Endothelial cell of umbilical vein (primary cell): Measurements from ENCODE around the gene RNU7-1. TPM values are rescaled to one million over a fixed set of nuclear protein-coding genes. Genes with fewer than 3 reads are reported as not detected.

Experiments
- BruUV-seq: library from RNA; stranded (reverse); fragments of 400-500 nt; replicated peaks from 2 replicates; lab custom pipeline; 2021; lab: Mats Ljungman, UMichigan
- CTCF ChIA-PET: fragments of 300-600, 350-600 bp; sonication (Branson Sonifier 250); formaldehyde crosslinking; loops from one replicate; lab custom pipeline; 2021; ENCODE audit warnings: antibody characterized with exemption, inconsistent platforms; lab: Charles Lee
- POLR2A ChIA-PET: fragments of 300-600, 350-600 bp; sonication (Branson Sonifier 250); formaldehyde crosslinking; loops from one replicate; lab custom pipeline; 2021; ENCODE audit warnings: antibody characterized with exemption, inconsistent platforms; lab: Charles Lee
- DNase-seq: peaks from one replicate; pipeline ENCODE4 v3.0.0-alpha.2; 2011; ENCODE audit warnings: low read depth, low spot score
- FAIRE-seq: peaks from 2 replicates; lab custom pipeline; 2011; peaks lifted over from hg19 to GRCh38; lab: Jason Lieb, UNC
- H2AFZ ChIP-seq: 2 replicates; pipeline ENCODE4 v1.6.0; 2012; ENCODE audit warnings: low read depth, low read length, control low read depth, inconsistent platforms
- H3K27ac ChIP-seq: 2 replicates; pipeline ENCODE4 v1.5.1; 2011; ENCODE audit warnings: low read depth, mild to moderate bottlenecking, control low read depth, low read length, moderate library complexity; ENCODE audit not compliant: insufficient read depth
- H3K27me3 ChIP-seq, 2 experiments: 2 replicates each; pipeline versions ENCODE4 v1.6.0 to v1.6.1; 2011; ENCODE audit warnings: low read length in 2 of 2, mixed read lengths in 1 of 2; ENCODE audit not compliant: control insufficient read depth in 2 of 2, insufficient read depth in 2 of 2
- H3K36me3 ChIP-seq, 2 experiments: 2 replicates in 1 of 2; 3 replicates in 1 of 2; pipeline ENCODE4 v1.5.1; 2011; ENCODE audit warnings: low read length in 2 of 2, mild to moderate bottlenecking in 1 of 2, moderate library complexity in 1 of 2; ENCODE audit not compliant: control insufficient read depth in 2 of 2, insufficient read depth in 2 of 2; ENCODE audit errors: extremely low read depth in 1 of 2
- H3K4me1 ChIP-seq: 3 replicates; pipeline ENCODE4 v1.5.1; 2011; ENCODE audit warnings: mild to moderate bottlenecking, low read length; ENCODE audit not compliant: control insufficient read depth, insufficient read depth; ENCODE audit errors: extremely low read depth
- H3K4me2 ChIP-seq: 2 replicates; pipeline ENCODE4 v1.6.1; 2011; ENCODE audit warnings: low read length, control low read depth, mixed read lengths; ENCODE audit not compliant: insufficient read depth
- H3K4me3 ChIP-seq, 3 experiments: fragments of 200-600 bp in 1 of 3; sonication (generic), shearing (Covaris generic) in 1 of 3; replicated peaks in 1 of 3; 2 replicates each; pipeline ENCODE4 v1.5.1; 2011 to 2016; ENCODE audit warnings: control low read depth in 3 of 3, low read length in 3 of 3, mild to moderate bottlenecking in 2 of 3, inconsistent platforms in 1 of 3, low read depth in 1 of 3, moderate library complexity in 1 of 3; ENCODE audit not compliant: insufficient read depth in 1 of 3
- H3K79me2 ChIP-seq: 2 replicates; pipeline ENCODE4 v1.6.0; 2012; ENCODE audit warnings: low read length, inconsistent platforms; ENCODE audit not compliant: control insufficient read depth, insufficient read depth
- H3K9ac ChIP-seq: replicated peaks from 2 replicates; pipeline ENCODE3; 2011; ENCODE audit warnings: low read length, control low read depth; ENCODE audit not compliant: insufficient read depth; ENCODE audit errors: extremely low read depth
- H3K9me1 ChIP-seq: replicated peaks from 3 replicates; pipeline ENCODE4 v1.6.0; 2011; ENCODE audit warnings: mild to moderate bottlenecking, low read length; ENCODE audit not compliant: control insufficient read depth, insufficient read depth; ENCODE audit errors: extremely low read depth
- H3K9me3 ChIP-seq: replicated peaks from 2 replicates; pipeline ENCODE4 v1.5.1; 2012; ENCODE audit warnings: low read length, inconsistent platforms; ENCODE audit not compliant: control insufficient read depth, insufficient read depth
- H4K20me1 ChIP-seq: replicated peaks from 2 replicates; pipeline ENCODE3; 2011; ENCODE audit warnings: mild to moderate bottlenecking, low read length; ENCODE audit not compliant: control insufficient read depth, insufficient read depth; ENCODE audit errors: extremely low read depth
- CTCF ChIP-seq, 2 donors: IDR thresholded peaks; 1 replicate in 1 of 2; 2 replicates in 1 of 2; pipeline ENCODE4 v1.5.1; 2011; ENCODE audit warnings: low read length in 2 of 2, mild to moderate bottlenecking in 2 of 2, moderate library complexity in 2 of 2, control low read depth in 1 of 2, inconsistent platforms in 1 of 2, low read depth in 1 of 2; ENCODE audit not compliant: insufficient read depth in 1 of 2; ENCODE audit errors: extremely low read depth in 1 of 2
- EZH2 ChIP-seq: IDR thresholded peaks from 2 replicates; pipeline ENCODE4 v1.6.1; 2012; ENCODE audit warnings: borderline replicate concordance, low read depth, mild to moderate bottlenecking, moderate library complexity, low read length, inconsistent platforms; ENCODE audit not compliant: severe bottlenecking
- FOS ChIP-seq: IDR thresholded peaks from 2 replicates; pipeline ENCODE4 v1.6.1; 2011; ENCODE audit warnings: mild to moderate bottlenecking, low read length, moderate library complexity, borderline replicate concordance; ENCODE audit not compliant: insufficient read depth
- GATA2 ChIP-seq: IDR thresholded peaks from 2 replicates; pipeline ENCODE4 v1.7.0; 2011; ENCODE audit warnings: low read depth, mild to moderate bottlenecking, moderate library complexity, mixed read lengths, low read length; ENCODE audit not compliant: insufficient read length, insufficient read depth
- JUN ChIP-seq: IDR thresholded peaks from 2 replicates; pipeline ENCODE4 v1.6.1; 2011; ENCODE audit warnings: borderline replicate concordance, low read depth; ENCODE audit not compliant: insufficient read length, insufficient read depth
- MAX ChIP-seq: IDR thresholded peaks from 2 replicates; pipeline ENCODE4 v1.6.1; 2011; ENCODE audit not compliant: insufficient read depth, insufficient read length
- MYC ChIP-seq: IDR thresholded peaks from one replicate; pipeline ENCODE4 v1.6.1; 2011; ENCODE audit warnings: mild to moderate bottlenecking, low read depth, low read length
- POLR2A ChIP-seq: IDR thresholded peaks from 2 replicates; pipeline ENCODE4 v1.6.1; 2012; ENCODE audit warnings: low read depth, mild to moderate bottlenecking, control low read depth, low read length
- POLR2AphosphoS5 ChIP-seq: IDR thresholded peaks from 2 replicates; pipeline ENCODE4 v1.6.1; 2012; ENCODE audit warnings: low read depth, mild to moderate bottlenecking, control low read depth, low read length, moderate library complexity; ENCODE audit not compliant: insufficient read depth
- dilution Hi-C: fragments of 300-500 bp; cut with MboI; formaldehyde crosslinking; loops from one replicate; pipeline ENCODE4 v1.15.0; 2019; ENCODE audit warnings: low sequenced_read_pairs; ENCODE audit not compliant: extremely low pct_ligation_motif_present
- intact Hi-C: fragments of 100-400 bp; cut with micrococcal nuclease; formaldehyde crosslinking; loops from one replicate; pipeline ENCODE4 v1.10.0; 2022
- polyA plus RNA-seq, 4 experiments: library from polyadenylated mRNA; depleted of rRNA in 3 of 4; stranded (reverse) in 3 of 4; unstranded in 1 of 4; fragments of >200 nt; gene quantifications; 2 replicates each; pipeline versions ENCODE4 v1.2.1 to v1.2.3, GENCODE V29; 2011 to 2012; ENCODE audit warnings: missing spikeins in 1 of 4
- total RNA-seq: library from RNA; stranded (reverse); gene quantifications from 2 replicates; pipeline ENCODE4 v1.2.3, GENCODE V29; 2021

The RNU7-1 gene
- total and polyA plus RNA-seq, 2 donors (not counting 3 experiments of a cell fraction or from before 2014, with no cell fraction given) = not detected

- H3K4me3 ChIP-seq = peak overlapping the region; percentile 90 to 98 (median 97)
- POLR2A ChIA-PET = interaction anchor here (1.6 kb wide), 1 partner anchor 26 kb away, joined by 5 read pairs; the partner anchor contains the start of genes C12orf57 and RNU7-1
- peak overlapping the region; percentile 64 for H3K27ac ChIP-seq
- intact Hi-C loops (loop anchor here (1.0 to 5.0 kb wide), 6 partner anchors 26 to 218 kb away; partner anchors contain the start of genes C12orf57, C1R, C1RL and LPCAT3), dilution Hi-C loops (no loop called here)
- TF ChIP-seq FOS = no peak
- no peak for TF ChIP-seq MYC
- TF ChIP-seq POLR2AphosphoS5 = no peak
- TF ChIP-seq CTCF (IDR thresholded peaks at IDR 0.05; ENCODE audit: extremely low read depth in 1 of 2, insufficient read depth in 1 of 2, low read depth in 1 of 2, low read length in 2 of 2) = no peak
- TF ChIP-seq EZH2 = no peak
- no peak for TF ChIP-seq GATA2
- TF ChIP-seq MAX = no peak
- TF ChIP-seq POLR2A = no peak
- TF ChIP-seq JUN = no peak
- CTCF ChIA-PET = interaction anchor here (1.0 kb wide), 2 partner anchors 25 to 32 kb away, joined by 3 read pairs; no protein-coding TSS in a partner anchor
- peak overlapping the region; percentile 87 for H3K4me2 ChIP-seq
- H3K79me2 ChIP-seq = peaks cover 54% of the 10 kb centered on the region
- DNase-seq (no peak), FAIRE-seq (no peak)
- H3K4me1 ChIP-seq = peaks cover 16% of the 10 kb centered on the region
- TSS peak; percentile 29 for BruUV-seq
- H3K27me3 ChIP-seq = no peaks in the 10 kb centered on the region
- H3K9me1 ChIP-seq = no peaks in the 10 kb centered on the region
- peaks cover 20 to 35% of the 10 kb centered on the region in 2 experiments for H3K36me3 ChIP-seq
- H2AFZ ChIP-seq = peak overlapping the region; percentile 33
- peak overlapping the region; percentile 99 for H3K9ac ChIP-seq
- H3K9me3 ChIP-seq = no peaks in the 10 kb centered on the region
- H4K20me1 ChIP-seq = no peaks in the 10 kb centered on the region
Observed at GRCh38 chr12:6970096-6970527, 26.5 kb downstream of the RNU7-1 start.
